OCI-LY3 (cell line): ENCODE measurements around the gene PUS7.
"Not testable (repeated sequence)": the region's sequence is repeated elsewhere in the genome, so short reads cannot be mapped to it uniquely, and the experiment has no call there.

Experiments
- H2AFZ ChIP-seq: fragments of 200-600, 300-600 bp; shearing (Covaris generic); 2 replicates; pipeline ENCODE4 v1.6.0; 2014; ENCODE audit warnings: antibody characterized with exemption, low read depth, low read length
- H3K27ac ChIP-seq: fragments of 200-600, 300-600 bp; sonication (generic); 2 replicates; pipeline ENCODE4 v1.5.1; 2014; ENCODE audit warnings: mild to moderate bottlenecking, low read length, moderate library complexity, mixed read lengths
- H3K27me3 ChIP-seq: fragments of 200-600, 300-600 bp; sonication (generic); 2 replicates; pipeline ENCODE4 v1.6.1; 2014; ENCODE audit warnings: low read depth, low read length, mixed read lengths
- H3K36me3 ChIP-seq: fragments of 200-600, 300-600 bp; sonication (generic); replicated peaks from 2 replicates; pipeline ENCODE3; 2014; ENCODE audit warnings: low read depth, low read length, mixed read lengths
- H3K4me1 ChIP-seq: fragments of 300-600, 200-600 bp; sonication (generic); 2 replicates; pipeline ENCODE4 v1.6.1; 2014; ENCODE audit warnings: low read length, mixed read lengths
- H3K4me2 ChIP-seq: fragments of 200-600, 300-600 bp; sonication (generic); 2 replicates; pipeline ENCODE4 v1.6.1; 2014; ENCODE audit warnings: low read length, mixed read lengths
- H3K4me3 ChIP-seq: fragments of 300-600, 200-600 bp; sonication (generic); 2 replicates; pipeline ENCODE4 v1.5.1; 2014; ENCODE audit warnings: antibody characterized with exemption, mild to moderate bottlenecking, low read length, moderate library complexity
- H3K79me2 ChIP-seq: fragments of 300-600, 200-600 bp; shearing (Covaris generic); 2 replicates; pipeline ENCODE4 v1.6.1; 2014; ENCODE audit warnings: mild to moderate bottlenecking, low read length, mixed read lengths
- H3K9ac ChIP-seq: fragments of 300-600, 200-600 bp; shearing (Covaris generic); 2 replicates; pipeline ENCODE4 v1.6.0; 2014; ENCODE audit warnings: mild to moderate bottlenecking, low read length, moderate library complexity
- H3K9me3 ChIP-seq: fragments of 200-600, 300-600 bp; shearing (Covaris generic); 2 replicates; pipeline ENCODE4 v1.6.1; 2014; ENCODE audit warnings: low read length, mixed read lengths; ENCODE audit not compliant: insufficient read depth
- H4K20me1 ChIP-seq: fragments of 200-600, 300-600 bp; sonication (generic); 2 replicates; pipeline ENCODE4 v1.6.1; 2016; ENCODE audit warnings: low read length, mixed read lengths; ENCODE audit not compliant: insufficient read depth
- EZH2phosphoT487 ChIP-seq: fragments of 200-600 bp; shearing (Covaris generic); IDR thresholded peaks from 2 replicates; pipeline ENCODE4 v1.6.1; 2018; ENCODE audit warnings: antibody characterized with exemption, mixed run types, low read depth
- TF ChIP-seq, protein P1 (sequence below): fragments of 200-600, 300-600 bp; sonication (generic); IDR thresholded peaks from 2 replicates; pipeline ENCODE4 v1.5.1; 2014; ENCODE audit warnings: antibody characterized with exemption, low read length, low read depth

Gene PUS7

DNA sequence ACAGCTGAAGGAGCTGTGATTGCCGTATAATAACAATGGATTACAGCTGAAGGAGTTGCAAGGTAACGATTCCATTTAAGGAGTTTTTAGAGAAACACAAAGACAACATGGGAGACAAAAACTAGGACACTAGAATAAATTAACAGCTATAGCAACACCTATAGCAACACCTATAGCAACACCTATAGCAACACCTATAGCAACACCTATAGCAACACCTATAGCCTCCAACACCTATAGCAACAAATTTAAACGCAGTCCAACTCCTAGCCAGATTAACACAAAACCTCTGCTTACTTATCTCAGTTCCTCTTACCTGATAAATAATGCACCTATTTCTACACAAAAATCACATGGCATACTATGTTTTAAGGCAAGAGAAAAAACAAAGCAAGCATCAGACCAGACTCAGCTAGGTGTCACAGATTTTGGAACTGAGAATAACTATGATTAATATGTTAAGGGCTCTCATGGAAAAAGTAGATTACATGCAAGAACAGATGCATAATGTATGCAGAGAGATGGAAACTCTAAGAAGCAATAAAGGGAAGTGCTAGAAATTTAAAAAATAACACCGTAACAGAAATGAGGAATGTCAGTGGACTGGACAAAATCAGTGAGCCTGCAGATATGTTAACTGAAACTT lies 77.6 kb downstream of the PUS7 start:
- Histone ChIP-seq H3K4me3 (no peak overlapping the region), H3K79me2 (no peaks in the 10 kb centered on the region), H3K27ac (no peak overlapping the region), H3K9ac (no peak overlapping the region), H3K36me3 (no peaks in the 10 kb centered on the region), H2AFZ (no peak overlapping the region), H3K27me3 (no peaks in the 10 kb centered on the region), H3K9me3 (no peaks in the 10 kb centered on the region), H3K4me2 (no peak overlapping the region), H4K20me1 (no peaks in the 10 kb centered on the region), H3K4me1 (peaks cover 11% of the 10 kb centered on the region)
- TF ChIP-seq, protein P1, sequence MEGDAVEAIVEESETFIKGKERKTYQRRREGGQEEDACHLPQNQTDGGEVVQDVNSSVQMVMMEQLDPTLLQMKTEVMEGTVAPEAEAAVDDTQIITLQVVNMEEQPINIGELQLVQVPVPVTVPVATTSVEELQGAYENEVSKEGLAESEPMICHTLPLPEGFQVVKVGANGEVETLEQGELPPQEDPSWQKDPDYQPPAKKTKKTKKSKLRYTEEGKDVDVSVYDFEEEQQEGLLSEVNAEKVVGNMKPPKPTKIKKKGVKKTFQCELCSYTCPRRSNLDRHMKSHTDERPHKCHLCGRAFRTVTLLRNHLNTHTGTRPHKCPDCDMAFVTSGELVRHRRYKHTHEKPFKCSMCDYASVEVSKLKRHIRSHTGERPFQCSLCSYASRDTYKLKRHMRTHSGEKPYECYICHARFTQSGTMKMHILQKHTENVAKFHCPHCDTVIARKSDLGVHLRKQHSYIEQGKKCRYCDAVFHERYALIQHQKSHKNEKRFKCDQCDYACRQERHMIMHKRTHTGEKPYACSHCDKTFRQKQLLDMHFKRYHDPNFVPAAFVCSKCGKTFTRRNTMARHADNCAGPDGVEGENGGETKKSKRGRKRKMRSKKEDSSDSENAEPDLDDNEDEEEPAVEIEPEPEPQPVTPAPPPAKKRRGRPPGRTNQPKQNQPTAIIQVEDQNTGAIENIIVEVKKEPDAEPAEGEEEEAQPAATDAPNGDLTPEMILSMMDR: no peak

DNA sequence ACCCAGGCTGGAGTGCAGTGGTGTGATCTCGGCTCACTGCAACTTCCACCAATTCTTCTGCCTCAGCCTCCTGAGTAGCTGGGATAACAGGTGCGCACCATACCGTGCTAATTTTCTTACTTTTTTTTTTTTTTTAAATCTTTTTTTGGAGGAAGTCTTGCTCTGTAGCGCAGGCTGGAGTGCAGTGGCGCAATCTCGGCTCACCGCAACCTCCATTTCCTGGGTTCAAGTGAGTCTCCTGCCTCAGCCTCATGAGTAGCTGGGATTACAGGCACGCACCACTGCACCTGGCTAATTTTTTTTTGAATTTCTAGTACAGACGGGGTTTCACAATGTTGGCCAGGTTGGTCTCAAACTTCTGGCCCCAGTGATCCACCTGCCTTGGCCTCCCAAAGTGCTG lies 79.9 kb downstream of the PUS7 start:
- not testable (repeated sequence) for H4K20me1 ChIP-seq, H3K79me2 ChIP-seq, H3K27ac ChIP-seq, H3K36me3 ChIP-seq, H3K9me3 ChIP-seq, H3K4me2 ChIP-seq, H3K4me3 ChIP-seq, H3K9ac ChIP-seq, H2AFZ ChIP-seq, H3K27me3 ChIP-seq
- peaks cover 11% of the 10 kb centered on the region for H3K4me1 ChIP-seq

DNA sequence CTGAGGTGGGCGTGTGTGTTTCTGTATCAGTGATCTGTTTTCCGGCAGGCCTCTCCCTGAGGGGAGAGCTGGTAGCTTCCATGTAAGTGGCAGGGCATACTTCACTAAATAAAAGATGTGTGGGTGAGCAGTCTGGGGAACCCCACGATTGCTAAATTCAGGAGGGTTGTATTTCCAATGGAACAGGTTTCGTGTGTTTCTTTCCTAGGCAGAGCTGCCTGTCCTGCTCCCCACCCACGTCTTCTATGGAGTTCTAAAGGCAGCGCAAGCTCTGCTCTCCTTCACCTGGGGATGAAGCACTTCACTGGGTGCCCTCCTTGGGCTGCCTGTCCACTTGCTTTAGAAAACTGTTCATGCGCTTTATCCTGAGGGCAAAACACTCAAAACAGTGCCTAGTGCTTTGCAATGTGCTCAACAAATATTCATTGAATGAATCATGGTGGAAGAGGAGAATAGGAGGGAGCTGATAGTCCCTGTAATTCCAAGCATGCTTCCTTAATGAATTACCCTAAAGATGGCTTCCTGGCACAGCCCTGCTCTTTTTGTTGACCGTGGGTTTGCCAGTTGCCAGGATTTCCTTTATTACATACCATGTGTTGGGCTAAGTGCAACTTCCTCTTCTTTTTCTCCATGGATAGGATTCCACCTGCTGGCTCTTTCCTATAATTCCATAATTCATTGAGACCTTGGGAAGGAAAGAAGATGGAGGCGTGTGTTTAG lies 82.7 kb downstream of the PUS7 start:
- Histone ChIP-seq H3K9me3 (no peaks in the 10 kb centered on the region), H3K4me3 (no peak overlapping the region), H4K20me1 (no peaks in the 10 kb centered on the region), H3K4me1 (peaks cover 8% of the 10 kb centered on the region), H3K27ac (no peak overlapping the region), H3K4me2 (no peak overlapping the region), H3K9ac (no peak overlapping the region), H3K27me3 (no peaks in the 10 kb centered on the region), H3K36me3 (no peaks in the 10 kb centered on the region), H3K79me2 (no peaks in the 10 kb centered on the region), H2AFZ (no peak overlapping the region)
- TF ChIP-seq, protein P1: no peak
- no peak for TF ChIP-seq EZH2phosphoT487

DNA sequence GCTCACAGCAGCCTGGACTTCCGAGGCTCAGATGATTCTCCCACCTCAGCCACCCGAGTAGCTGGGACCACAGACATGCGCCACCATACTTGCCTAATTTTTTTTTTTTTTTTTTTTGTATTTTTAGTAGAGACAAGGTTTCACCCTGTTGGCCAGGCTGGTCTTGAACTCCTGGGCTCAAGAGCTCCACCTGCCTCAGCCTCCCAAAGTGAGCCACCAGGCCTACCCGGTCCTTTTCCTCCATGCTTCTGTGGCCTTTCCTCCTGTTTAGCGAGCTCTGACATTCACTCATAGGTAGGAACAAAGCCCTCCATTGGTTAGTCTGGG lies 83.3 kb downstream of the PUS7 start:
- Histone ChIP-seq H3K9ac (no peak overlapping the region), H3K9me3 (no peaks in the 10 kb centered on the region), H3K4me3 (no peak overlapping the region), H3K79me2 (no peaks in the 10 kb centered on the region), H3K4me1 (peaks cover 7% of the 10 kb centered on the region), H3K4me2 (no peak overlapping the region), H2AFZ (no peak overlapping the region), H4K20me1 (no peaks in the 10 kb centered on the region), H3K36me3 (no peaks in the 10 kb centered on the region), H3K27ac (no peak overlapping the region), H3K27me3 (no peaks in the 10 kb centered on the region)
- no peak for TF ChIP-seq EZH2phosphoT487
- TF ChIP-seq, protein P1: no peak
